SK-N-SH treated with all-trans-retinoic acid at 6 μM for 48 hours (cell line): ENCODE measurements around the gene FLYWCH2.
A peak's percentile ranks its signal among the peaks of the same experiment; 100 is the strongest.

Experiments
- ATAC-seq: fragments of 200-7000 bp; cut with Tn5 transposase; 3 replicates; pipeline ENCODE4 v1.9.1; 2020; ENCODE audit warnings: mild to moderate bottlenecking, moderate library complexity
- ARNTL ChIP-seq: fragments of 450-650 bp; formaldehyde crosslinking; IDR thresholded peaks from 2 replicates; pipeline ENCODE4 v1.5.0; 2020; ENCODE audit warnings: low read depth, mild to moderate bottlenecking, moderate library complexity, borderline replicate concordance
- ESRRG ChIP-seq: fragments of 250-450 bp; sonication (Bioruptor Pico); IDR thresholded peaks from 2 replicates; pipeline ENCODE4 v1.6.1; 2021; ENCODE audit warnings: mild to moderate bottlenecking
- GLIS3 ChIP-seq: fragments of 250-450 bp; sonication (Bioruptor Pico); IDR thresholded peaks from 2 replicates; pipeline ENCODE4 v1.5.0; 2020; ENCODE audit warnings: mild to moderate bottlenecking, moderate library complexity
- OSR1 ChIP-seq: fragments of 250-450 bp; sonication (Bioruptor Pico); IDR thresholded peaks from 2 replicates; pipeline ENCODE4 v1.8.0; 2022; ENCODE audit warnings: moderate library complexity, mild to moderate bottlenecking, inconsistent platforms
- POU6F1 ChIP-seq: fragments of 250-450 bp; sonication (Bioruptor Pico); IDR thresholded peaks from 2 replicates; pipeline ENCODE4 v1.8.0; 2021; ENCODE audit warnings: low read depth, mild to moderate bottlenecking, moderate library complexity, borderline replicate concordance
- PPARA ChIP-seq: fragments of 250-450 bp; sonication (Bioruptor Pico); IDR thresholded peaks from 2 replicates; pipeline ENCODE4 v1.5.0; 2020; ENCODE audit warnings: mild to moderate bottlenecking, borderline replicate concordance
- RARB ChIP-seq: fragments of 250-450 bp; sonication (Bioruptor Pico); IDR thresholded peaks from 2 replicates; pipeline ENCODE4 v1.8.0; 2021; ENCODE audit warnings: mild to moderate bottlenecking, moderate library complexity
- SNAI2 ChIP-seq: fragments of 250-450 bp; sonication (Bioruptor Pico); IDR thresholded peaks from 2 replicates; pipeline ENCODE4 v1.5.0; 2020; ENCODE audit warnings: mild to moderate bottlenecking, moderate library complexity
- TCF4 ChIP-seq: fragments of 250-450 bp; sonication (Bioruptor Pico); IDR thresholded peaks from 2 replicates; pipeline ENCODE4 v1.8.0; 2021; ENCODE audit warnings: mild to moderate bottlenecking, moderate library complexity, borderline replicate concordance
- TOX ChIP-seq: fragments of 250-450 bp; sonication (Bioruptor Pico); IDR thresholded peaks from 2 replicates; pipeline ENCODE4 v1.8.0; 2021; ENCODE audit warnings: mild to moderate bottlenecking, moderate library complexity, borderline replicate concordance
- ZC3H10 ChIP-seq: fragments of 250-450 bp; sonication (Bioruptor Pico); IDR thresholded peaks from 2 replicates; pipeline ENCODE4 v1.5.1; 2021; ENCODE audit warnings: mild to moderate bottlenecking, moderate library complexity
- ZFP3 ChIP-seq: fragments of 250-450 bp; sonication (Bioruptor Pico); IDR thresholded peaks from 2 replicates; pipeline ENCODE4 v1.5.0; 2020; ENCODE audit warnings: mild to moderate bottlenecking, moderate library complexity
- ZFP30 ChIP-seq: fragments of 450-650 bp; formaldehyde crosslinking; IDR thresholded peaks from 2 replicates; pipeline ENCODE4 v1.5.0; 2022; ENCODE audit warnings: mild to moderate bottlenecking, moderate library complexity
- ZNF565 ChIP-seq: fragments of 450-650 bp; formaldehyde crosslinking; conservative IDR thresholded peaks from 2 replicates; pipeline ENCODE4 v1.5.0; 2020; ENCODE audit warnings: low read depth, mild to moderate bottlenecking, moderate library complexity
- ZNF70 ChIP-seq: fragments of 450-650 bp; formaldehyde crosslinking; IDR thresholded peaks from 2 replicates; pipeline ENCODE4 v1.5.0; 2020; ENCODE audit warnings: mild to moderate bottlenecking, moderate library complexity
- ZNF8 ChIP-seq: fragments of 450-650 bp; formaldehyde crosslinking; IDR thresholded peaks from 2 replicates; pipeline ENCODE4 v1.5.0; 2020; ENCODE audit warnings: mild to moderate bottlenecking, moderate library complexity
- TF ChIP-seq, protein P1 (sequence below): fragments of 250-450 bp; sonication (Bioruptor Pico); IDR thresholded peaks from 2 replicates; pipeline ENCODE4 v1.5.1; 2020; ENCODE audit warnings: low read depth, mild to moderate bottlenecking, moderate library complexity
- TF ChIP-seq, protein P2 (sequence below): fragments of 250-450 bp; sonication (Bioruptor Pico); IDR thresholded peaks from 2 replicates; pipeline ENCODE4 v1.5.1; 2021; ENCODE audit warnings: mild to moderate bottlenecking, moderate library complexity

The FLYWCH2 gene

DNA sequence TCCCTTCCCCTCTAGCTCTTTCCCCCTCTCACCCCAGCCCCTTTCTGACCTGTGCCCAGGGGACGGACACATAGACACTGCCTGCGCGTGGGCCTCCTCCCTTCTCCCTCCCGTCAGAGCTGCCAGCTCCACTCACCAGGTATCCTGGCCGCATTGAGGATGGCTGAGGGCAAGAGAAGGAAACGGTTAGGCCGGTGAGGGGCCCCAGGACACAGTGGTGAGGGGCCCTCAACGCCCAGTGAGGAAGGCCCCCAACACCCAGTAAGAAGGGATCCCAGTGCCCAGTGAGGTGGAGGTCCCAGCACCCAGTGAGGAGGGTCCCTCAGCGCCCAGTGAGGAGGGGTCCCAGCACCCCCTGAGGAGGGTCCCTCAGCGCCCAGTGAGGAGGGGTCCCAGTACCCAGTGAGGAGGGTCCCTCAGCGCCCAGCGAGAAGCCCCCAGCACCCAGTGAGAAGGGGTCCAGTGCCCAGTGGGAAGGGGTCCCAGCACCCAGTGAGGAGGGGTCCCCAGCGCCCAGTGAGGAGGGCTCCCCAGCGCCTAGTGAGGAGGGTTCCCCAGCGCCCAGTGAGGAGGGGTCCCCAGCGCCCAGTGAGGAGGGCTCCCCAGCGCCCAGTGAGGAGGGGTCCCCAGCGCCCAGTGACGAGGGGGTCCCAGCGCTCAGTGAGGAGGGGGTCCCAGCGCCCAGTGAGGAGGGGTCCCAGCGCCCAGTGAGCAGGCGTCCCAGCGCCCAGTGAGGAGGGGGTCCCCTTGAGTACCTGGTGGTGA lies 26.1 kb upstream of the FLYWCH2 start (continued):
- TF ChIP-seq, protein P1, sequence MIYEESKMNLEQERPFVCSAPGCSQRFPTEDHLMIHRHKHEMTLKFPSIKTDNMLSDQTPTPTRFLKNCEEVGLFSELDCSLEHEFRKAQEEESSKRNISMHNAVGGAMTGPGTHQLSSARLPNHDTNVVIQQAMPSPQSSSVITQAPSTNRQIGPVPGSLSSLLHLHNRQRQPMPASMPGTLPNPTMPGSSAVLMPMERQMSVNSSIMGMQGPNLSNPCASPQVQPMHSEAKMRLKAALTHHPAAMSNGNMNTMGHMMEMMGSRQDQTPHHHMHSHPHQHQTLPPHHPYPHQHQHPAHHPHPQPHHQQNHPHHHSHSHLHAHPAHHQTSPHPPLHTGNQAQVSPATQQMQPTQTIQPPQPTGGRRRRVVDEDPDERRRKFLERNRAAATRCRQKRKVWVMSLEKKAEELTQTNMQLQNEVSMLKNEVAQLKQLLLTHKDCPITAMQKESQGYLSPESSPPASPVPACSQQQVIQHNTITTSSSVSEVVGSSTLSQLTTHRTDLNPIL (CRISPR knock-in tag): no peak
- no peak for TF ChIP-seq RARB (CRISPR knock-in tag)
- no peak for TF ChIP-seq ZC3H10 (CRISPR knock-in tag)
- TF ChIP-seq ARNTL (CRISPR knock-in tag): no peak
- TF ChIP-seq ZFP3: no peak

GRCh38 chr16:2857451-2858244 lies 25.4 kb upstream of the FLYWCH2 start, which contains the start of gene PRSS22:
Gene PRSS22 (minus strand): TSS chr16:2858170. CDS start chr16:2858104, 66 bp downstream.
- ATAC-seq: peak; percentile 31
- no peak for TF ChIP-seq TOX (CRISPR knock-in tag)
- TF ChIP-seq GLIS3: no peak
- TF ChIP-seq, protein P2, sequence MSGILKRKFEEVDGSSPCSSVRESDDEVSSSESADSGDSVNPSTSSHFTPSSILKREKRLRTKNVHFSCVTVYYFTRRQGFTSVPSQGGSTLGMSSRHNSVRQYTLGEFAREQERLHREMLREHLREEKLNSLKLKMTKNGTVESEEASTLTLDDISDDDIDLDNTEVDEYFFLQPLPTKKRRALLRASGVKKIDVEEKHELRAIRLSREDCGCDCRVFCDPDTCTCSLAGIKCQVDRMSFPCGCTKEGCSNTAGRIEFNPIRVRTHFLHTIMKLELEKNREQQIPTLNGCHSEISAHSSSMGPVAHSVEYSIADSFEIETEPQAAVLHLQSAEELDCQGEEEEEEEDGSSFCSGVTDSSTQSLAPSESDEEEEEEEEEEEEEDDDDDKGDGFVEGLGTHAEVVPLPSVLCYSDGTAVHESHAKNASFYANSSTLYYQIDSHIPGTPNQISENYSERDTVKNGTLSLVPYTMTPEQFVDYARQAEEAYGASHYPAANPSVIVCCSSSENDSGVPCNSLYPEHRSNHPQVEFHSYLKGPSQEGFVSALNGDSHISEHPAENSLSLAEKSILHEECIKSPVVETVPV (CRISPR knock-in tag): no peak
- TF ChIP-seq ZC3H10 (CRISPR knock-in tag): no peak
- TF ChIP-seq ESRRG (CRISPR knock-in tag): no peak

DNA sequence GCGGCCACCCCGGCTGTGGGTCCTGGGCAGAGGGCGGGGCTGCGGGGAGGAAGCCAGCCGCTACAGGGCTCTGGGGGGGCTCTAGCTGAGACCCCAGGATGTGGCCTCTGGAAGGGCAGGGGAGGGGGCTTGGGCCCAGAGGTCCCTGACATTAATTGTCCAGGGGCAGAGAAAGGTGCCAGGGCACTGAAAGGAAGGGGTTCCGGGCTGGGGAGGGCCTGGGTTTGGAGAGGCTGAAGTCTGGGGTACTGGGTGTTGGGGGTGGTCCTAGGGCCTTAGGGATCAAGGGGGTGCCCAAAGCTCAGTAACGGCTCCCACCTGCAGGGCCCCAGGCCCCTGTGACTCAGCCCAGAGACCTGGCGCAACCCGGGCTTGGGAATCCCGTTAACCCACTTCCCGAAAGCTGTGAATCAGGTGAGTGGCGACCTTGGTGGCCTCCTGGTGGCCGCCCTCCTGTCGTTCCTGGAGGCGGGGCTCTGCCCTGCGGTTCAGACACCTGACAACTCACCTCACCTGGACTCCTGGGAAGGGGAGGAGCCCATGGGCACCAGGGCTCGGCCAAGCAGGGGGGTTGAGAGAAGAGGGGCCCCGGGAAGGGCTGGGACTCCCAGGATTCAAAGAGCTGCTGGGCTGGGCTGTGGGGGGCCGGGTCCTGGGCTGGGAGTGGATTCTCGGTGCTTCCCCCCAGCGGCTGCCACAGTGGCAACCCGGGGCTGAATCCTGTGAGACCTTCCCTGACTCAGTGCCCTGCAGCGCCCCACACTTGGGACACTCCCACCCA lies 24.6 kb upstream of the FLYWCH2 start:
- no peak for TF ChIP-seq ESRRG (CRISPR knock-in tag)
- TF ChIP-seq GLIS3: no peak
- no peak for TF ChIP-seq ZC3H10 (CRISPR knock-in tag)
- no peak for TF ChIP-seq SNAI2 (CRISPR knock-in tag)
- TF ChIP-seq ZNF8: no peak
- TF ChIP-seq ZNF565 (CRISPR knock-in tag): no peak
- no peak for ATAC-seq

- TF ChIP-seq ZNF8: no peak
- TF ChIP-seq TCF4 (CRISPR knock-in tag): no peak
- no peak for TF ChIP-seq ZC3H10 (CRISPR knock-in tag)
- TF ChIP-seq ZNF70 (CRISPR knock-in tag): no peak
- no peak for TF ChIP-seq RARB (CRISPR knock-in tag)
- TF ChIP-seq ZFP30 (CRISPR knock-in tag): no peak
- no peak for TF ChIP-seq ARNTL (CRISPR knock-in tag)
- no peak for TF ChIP-seq ZNF565 (CRISPR knock-in tag)
- no peak for TF ChIP-seq OSR1 (CRISPR knock-in tag)
- no peak for TF ChIP-seq GLIS3
- no peak for ATAC-seq
Observed at GRCh38 chr16:2859686-2860265, 23.2 kb upstream of the FLYWCH2 start.

- TF ChIP-seq POU6F1 (CRISPR knock-in tag) (no peak), ZFP3 (no peak), TOX (CRISPR knock-in tag) (no peak), PPARA (no peak)
- no peak for ATAC-seq
Observed at GRCh38 chr16:2860826-2861567, 22.0 kb upstream of the FLYWCH2 start.
